ENCODE data around the gene IKZF1. TPM values are rescaled to one million over a fixed set of nuclear protein-coding genes. Genes with fewer than 3 reads are reported as not detected.

Gene IKZF1
- total and polyA plus RNA-seq, 2 of the 13 experiments (the other 11 are each of a cell fraction or from before 2014, with no cell fraction given) = not detected

DNA sequence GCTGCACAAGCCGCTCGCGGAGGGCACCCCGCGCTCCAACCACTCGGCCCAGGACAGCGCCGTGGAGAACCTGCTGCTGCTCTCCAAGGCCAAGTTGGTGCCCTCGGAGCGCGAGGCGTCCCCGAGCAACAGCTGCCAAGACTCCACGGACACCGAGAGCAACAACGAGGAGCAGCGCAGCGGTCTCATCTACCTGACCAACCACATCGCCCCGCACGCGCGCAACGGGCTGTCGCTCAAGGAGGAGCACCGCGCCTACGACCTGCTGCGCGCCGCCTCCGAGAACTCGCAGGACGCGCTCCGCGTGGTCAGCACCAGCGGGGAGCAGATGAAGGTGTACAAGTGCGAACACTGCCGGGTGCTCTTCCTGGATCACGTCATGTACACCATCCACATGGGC, 95.6 kb downstream of the IKZF1 start:
- in situ Hi-C loops (cut with HindIII; ENCODE audit: extremely low pct_ligation_motif_present, low pct_unique_long_range_greater_than_20kb) = no loop called here
- FAIRE-seq (no peak), ATAC-seq (no peak), DNase-seq (ENCODE audit: low spot score) (no peak)
- Histone ChIP-seq H3K79me2 (ENCODE audit: insufficient read depth, low read length) (no peaks in the 10 kb centered on the region), H3K4me3 (replicated peaks in 1 of 3; ENCODE audit: insufficient read depth in 1 of 3, low read depth in 2 of 3, low read length in 3 of 3) (no peak overlapping the region), H3K9ac (ENCODE audit: insufficient read depth, low read depth, low read length) (no peak overlapping the region), H3K4me2 (ENCODE audit: low read depth, low read length) (no peak overlapping the region), H4K20me1 (ENCODE audit: insufficient read depth, low read length) (no peaks in the 10 kb centered on the region), H3K4me1 (ENCODE audit: insufficient read depth, low read length) (no peaks in the 10 kb centered on the region), H2AFZ (ENCODE audit: low read length) (no peak overlapping the region), H3K9me3 (ENCODE audit: low read length) (no peaks in the 10 kb centered on the region), H3K36me3 (replicated peaks in 1 of 2; ENCODE audit: control insufficient read depth in 1 of 2, insufficient read depth in 2 of 2, low read length in 2 of 2) (no peaks in the 10 kb centered on the region), H3K27me3 (ENCODE audit: control insufficient read depth in 1 of 2, insufficient read depth in 2 of 2, low read length in 2 of 2) (peaks cover 0 to 25% of the 10 kb centered on the region in 2 experiments; a peak in 2 of 5 replicates), H3K27ac (ENCODE audit: extremely low read length, insufficient read depth, low read length) (no peak overlapping the region)
- no TSS peak for BruUV-seq (replicated peaks)
- intact Hi-C loops (cut with micrococcal nuclease; ENCODE audit: unreplicated experiment) = no loop called here
- WGBS (ENCODE audit: low lambda C conversion rate) = 95% methylated on average over 15 of the region's 41 CpGs
- ChIA-PET CTCF (ENCODE audit: low intra/inter-chr PET ratio, low total read pairs) (no interaction called here), POLR2A (no interaction called here)
- TF ChIP-seq, protein P1, sequence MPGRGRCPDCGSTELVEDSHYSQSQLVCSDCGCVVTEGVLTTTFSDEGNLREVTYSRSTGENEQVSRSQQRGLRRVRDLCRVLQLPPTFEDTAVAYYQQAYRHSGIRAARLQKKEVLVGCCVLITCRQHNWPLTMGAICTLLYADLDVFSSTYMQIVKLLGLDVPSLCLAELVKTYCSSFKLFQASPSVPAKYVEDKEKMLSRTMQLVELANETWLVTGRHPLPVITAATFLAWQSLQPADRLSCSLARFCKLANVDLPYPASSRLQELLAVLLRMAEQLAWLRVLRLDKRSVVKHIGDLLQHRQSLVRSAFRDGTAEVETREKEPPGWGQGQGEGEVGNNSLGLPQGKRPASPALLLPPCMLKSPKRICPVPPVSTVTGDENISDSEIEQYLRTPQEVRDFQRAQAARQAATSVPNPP (CRISPR knock-in tag; IDR thresholded peaks at IDR 0.05) = no peak
- TF ChIP-seq ZFP90 (CRISPR knock-in tag; IDR thresholded peaks at IDR 0.05; ENCODE audit: borderline replicate concordance) = no peak
- no peak for TF ChIP-seq FOSL2 (CRISPR knock-in tag; IDR thresholded peaks at IDR 0.05)
- TF ChIP-seq HDAC1 (CRISPR knock-in tag; IDR thresholded peaks at IDR 0.05) = no peak
- TF ChIP-seq ZNF124 (CRISPR knock-in tag; IDR thresholded peaks at IDR 0.05) = no peak
- TF ChIP-seq ZMYM3 (CRISPR knock-in tag; IDR thresholded peaks at IDR 0.05) = no peak
- TF ChIP-seq, protein P2, sequence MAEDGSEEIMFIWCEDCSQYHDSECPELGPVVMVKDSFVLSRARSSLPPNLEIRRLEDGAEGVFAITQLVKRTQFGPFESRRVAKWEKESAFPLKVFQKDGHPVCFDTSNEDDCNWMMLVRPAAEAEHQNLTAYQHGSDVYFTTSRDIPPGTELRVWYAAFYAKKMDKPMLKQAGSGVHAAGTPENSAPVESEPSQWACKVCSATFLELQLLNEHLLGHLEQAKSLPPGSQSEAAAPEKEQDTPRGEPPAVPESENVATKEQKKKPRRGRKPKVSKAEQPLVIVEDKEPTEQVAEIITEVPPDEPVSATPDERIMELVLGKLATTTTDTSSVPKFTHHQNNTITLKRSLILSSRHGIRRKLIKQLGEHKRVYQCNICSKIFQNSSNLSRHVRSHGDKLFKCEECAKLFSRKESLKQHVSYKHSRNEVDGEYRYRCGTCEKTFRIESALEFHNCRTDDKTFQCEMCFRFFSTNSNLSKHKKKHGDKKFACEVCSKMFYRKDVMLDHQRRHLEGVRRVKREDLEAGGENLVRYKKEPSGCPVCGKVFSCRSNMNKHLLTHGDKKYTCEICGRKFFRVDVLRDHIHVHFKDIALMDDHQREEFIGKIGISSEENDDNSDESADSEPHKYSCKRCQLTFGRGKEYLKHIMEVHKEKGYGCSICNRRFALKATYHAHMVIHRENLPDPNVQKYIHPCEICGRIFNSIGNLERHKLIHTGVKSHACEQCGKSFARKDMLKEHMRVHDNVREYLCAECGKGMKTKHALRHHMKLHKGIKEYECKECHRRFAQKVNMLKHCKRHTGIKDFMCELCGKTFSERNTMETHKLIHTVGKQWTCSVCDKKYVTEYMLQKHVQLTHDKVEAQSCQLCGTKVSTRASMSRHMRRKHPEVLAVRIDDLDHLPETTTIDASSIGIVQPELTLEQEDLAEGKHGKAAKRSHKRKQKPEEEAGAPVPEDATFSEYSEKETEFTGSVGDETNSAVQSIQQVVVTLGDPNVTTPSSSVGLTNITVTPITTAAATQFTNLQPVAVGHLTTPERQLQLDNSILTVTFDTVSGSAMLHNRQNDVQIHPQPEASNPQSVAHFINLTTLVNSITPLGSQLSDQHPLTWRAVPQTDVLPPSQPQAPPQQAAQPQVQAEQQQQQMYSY (CRISPR knock-in tag; IDR thresholded peaks at IDR 0.05) = no peak
- no peak for TF ChIP-seq ARHGAP35 (CRISPR knock-in tag; IDR thresholded peaks at IDR 0.05; ENCODE audit: borderline replicate concordance)
- TF ChIP-seq FOXA1 (IDR thresholded peaks at IDR 0.05) = no peak
- TF ChIP-seq FOXA1 (CRISPR knock-in tag; IDR thresholded peaks at IDR 0.05) = no peak
- no peak for TF ChIP-seq KLF13 (CRISPR knock-in tag; IDR thresholded peaks at IDR 0.05)
- TF ChIP-seq NFYC (CRISPR knock-in tag; IDR thresholded peaks at IDR 0.05) = no peak
- TF ChIP-seq, protein P3, sequence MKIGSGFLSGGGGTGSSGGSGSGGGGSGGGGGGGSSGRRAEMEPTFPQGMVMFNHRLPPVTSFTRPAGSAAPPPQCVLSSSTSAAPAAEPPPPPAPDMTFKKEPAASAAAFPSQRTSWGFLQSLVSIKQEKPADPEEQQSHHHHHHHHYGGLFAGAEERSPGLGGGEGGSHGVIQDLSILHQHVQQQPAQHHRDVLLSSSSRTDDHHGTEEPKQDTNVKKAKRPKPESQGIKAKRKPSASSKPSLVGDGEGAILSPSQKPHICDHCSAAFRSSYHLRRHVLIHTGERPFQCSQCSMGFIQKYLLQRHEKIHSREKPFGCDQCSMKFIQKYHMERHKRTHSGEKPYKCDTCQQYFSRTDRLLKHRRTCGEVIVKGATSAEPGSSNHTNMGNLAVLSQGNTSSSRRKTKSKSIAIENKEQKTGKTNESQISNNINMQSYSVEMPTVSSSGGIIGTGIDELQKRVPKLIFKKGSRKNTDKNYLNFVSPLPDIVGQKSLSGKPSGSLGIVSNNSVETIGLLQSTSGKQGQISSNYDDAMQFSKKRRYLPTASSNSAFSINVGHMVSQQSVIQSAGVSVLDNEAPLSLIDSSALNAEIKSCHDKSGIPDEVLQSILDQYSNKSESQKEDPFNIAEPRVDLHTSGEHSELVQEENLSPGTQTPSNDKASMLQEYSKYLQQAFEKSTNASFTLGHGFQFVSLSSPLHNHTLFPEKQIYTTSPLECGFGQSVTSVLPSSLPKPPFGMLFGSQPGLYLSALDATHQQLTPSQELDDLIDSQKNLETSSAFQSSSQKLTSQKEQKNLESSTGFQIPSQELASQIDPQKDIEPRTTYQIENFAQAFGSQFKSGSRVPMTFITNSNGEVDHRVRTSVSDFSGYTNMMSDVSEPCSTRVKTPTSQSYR (CRISPR knock-in tag; IDR thresholded peaks at IDR 0.05; ENCODE audit: borderline replicate concordance) = no peak
- TF ChIP-seq, protein P4, sequence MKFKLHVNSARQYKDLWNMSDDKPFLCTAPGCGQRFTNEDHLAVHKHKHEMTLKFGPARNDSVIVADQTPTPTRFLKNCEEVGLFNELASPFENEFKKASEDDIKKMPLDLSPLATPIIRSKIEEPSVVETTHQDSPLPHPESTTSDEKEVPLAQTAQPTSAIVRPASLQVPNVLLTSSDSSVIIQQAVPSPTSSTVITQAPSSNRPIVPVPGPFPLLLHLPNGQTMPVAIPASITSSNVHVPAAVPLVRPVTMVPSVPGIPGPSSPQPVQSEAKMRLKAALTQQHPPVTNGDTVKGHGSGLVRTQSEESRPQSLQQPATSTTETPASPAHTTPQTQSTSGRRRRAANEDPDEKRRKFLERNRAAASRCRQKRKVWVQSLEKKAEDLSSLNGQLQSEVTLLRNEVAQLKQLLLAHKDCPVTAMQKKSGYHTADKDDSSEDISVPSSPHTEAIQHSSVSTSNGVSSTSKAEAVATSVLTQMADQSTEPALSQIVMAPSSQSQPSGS (CRISPR knock-in tag; IDR thresholded peaks at IDR 0.05) = no peak
